Measurements from ENCODE around the gene OSBPL10. TPM values are rescaled to one million over a fixed set of nuclear protein-coding genes. Genes with fewer than 3 reads are reported as not detected.

The OSBPL10 gene
- total RNA-seq, 1 experiment from 2014 or later: 2.3 TPM

DNA sequence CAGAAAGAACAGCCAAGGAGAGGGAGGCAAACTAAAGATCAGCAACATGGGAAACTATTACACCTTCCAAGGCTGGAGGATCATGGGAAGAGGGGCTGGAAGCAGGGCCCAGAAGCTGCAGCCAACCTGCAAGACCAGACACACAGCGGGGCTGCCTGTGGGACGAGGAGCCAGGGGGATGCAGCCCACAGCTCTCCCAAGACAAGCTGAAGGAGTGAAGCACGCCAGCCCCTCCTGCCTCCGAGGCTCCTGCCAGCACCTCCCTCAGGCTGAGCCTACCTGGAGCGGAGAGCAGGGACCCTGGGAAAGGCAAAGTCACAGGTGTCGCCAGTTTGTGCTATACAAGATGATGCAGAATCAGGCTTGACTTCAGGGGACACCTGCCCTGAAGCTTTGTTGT, 133.3 kb downstream of the OSBPL10 start:
- Histone ChIP-seq H3K36me3 (ENCODE audit: insufficient read depth, low read length, poor library complexity, severe bottlenecking) (no peaks in the 10 kb centered on the region), H3K4me3 (ENCODE audit: low read depth, low read length, poor library complexity, severe bottlenecking) (no peak overlapping the region), H3K9me3 (ENCODE audit: low read depth, low read length, poor library complexity, severe bottlenecking) (no peaks in the 10 kb centered on the region), H3K27me3 (replicated peaks; ENCODE audit: insufficient read depth, low read depth, low read length, poor library complexity) (no peaks in the 10 kb centered on the region), H3K27ac (ENCODE audit: low read depth, low read length, poor library complexity, severe bottlenecking) (no peak overlapping the region), H3K4me1 (ENCODE audit: insufficient read depth, low read length, poor library complexity, severe bottlenecking) (no peaks in the 10 kb centered on the region)
- BruUV-seq (replicated peaks): no TSS peak
- CTCF ChIA-PET: no interaction called here
- intact Hi-C loops (cut with micrococcal nuclease; ENCODE audit: unreplicated experiment): no loop called here
- no peak for DNase-seq (ENCODE audit: low spot score)
- POLR2A ChIA-PET (ENCODE audit: low non-redundant PET): no interaction called here
- TF ChIP-seq EZH2 (IDR thresholded peaks at IDR 0.05; ENCODE audit: borderline replicate concordance, low read depth, low read length, poor library complexity, severe bottlenecking): no peak
- TF ChIP-seq, protein P1, sequence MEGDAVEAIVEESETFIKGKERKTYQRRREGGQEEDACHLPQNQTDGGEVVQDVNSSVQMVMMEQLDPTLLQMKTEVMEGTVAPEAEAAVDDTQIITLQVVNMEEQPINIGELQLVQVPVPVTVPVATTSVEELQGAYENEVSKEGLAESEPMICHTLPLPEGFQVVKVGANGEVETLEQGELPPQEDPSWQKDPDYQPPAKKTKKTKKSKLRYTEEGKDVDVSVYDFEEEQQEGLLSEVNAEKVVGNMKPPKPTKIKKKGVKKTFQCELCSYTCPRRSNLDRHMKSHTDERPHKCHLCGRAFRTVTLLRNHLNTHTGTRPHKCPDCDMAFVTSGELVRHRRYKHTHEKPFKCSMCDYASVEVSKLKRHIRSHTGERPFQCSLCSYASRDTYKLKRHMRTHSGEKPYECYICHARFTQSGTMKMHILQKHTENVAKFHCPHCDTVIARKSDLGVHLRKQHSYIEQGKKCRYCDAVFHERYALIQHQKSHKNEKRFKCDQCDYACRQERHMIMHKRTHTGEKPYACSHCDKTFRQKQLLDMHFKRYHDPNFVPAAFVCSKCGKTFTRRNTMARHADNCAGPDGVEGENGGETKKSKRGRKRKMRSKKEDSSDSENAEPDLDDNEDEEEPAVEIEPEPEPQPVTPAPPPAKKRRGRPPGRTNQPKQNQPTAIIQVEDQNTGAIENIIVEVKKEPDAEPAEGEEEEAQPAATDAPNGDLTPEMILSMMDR (conservative IDR thresholded peaks at IDR 0.05; ENCODE audit: low read depth, low read length): no peak

DNA sequence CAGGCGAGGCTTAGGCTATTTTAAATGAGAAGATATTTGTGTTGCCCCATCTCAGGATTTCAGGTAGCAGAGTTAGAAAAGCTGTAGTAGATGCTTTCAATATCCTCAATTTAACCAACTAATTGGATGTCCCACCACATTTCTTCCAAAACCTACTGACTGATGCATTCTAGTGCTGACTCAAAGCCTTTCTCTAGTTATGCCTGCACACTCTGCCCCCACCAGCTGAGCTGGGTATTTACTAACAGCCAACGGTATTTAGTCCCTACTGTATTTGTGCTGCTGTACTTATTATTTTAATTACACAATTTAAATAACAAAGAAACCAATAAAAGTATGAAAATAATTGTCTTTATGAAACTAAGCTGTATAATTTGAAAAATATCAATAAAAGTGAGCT, 139.5 kb downstream of the OSBPL10 start:
- TF ChIP-seq EZH2 (IDR thresholded peaks at IDR 0.05; ENCODE audit: borderline replicate concordance, low read depth, low read length, poor library complexity, severe bottlenecking): no peak
- TF ChIP-seq, protein P1 (conservative IDR thresholded peaks at IDR 0.05; ENCODE audit: low read depth, low read length): no peak
- H3K4me3 ChIP-seq (ENCODE audit: low read depth, low read length, poor library complexity, severe bottlenecking): no peak overlapping the region
- H3K4me1 ChIP-seq (ENCODE audit: insufficient read depth, low read length, poor library complexity, severe bottlenecking): no peaks in the 10 kb centered on the region
- ChIA-PET CTCF (no interaction called here), POLR2A (ENCODE audit: low non-redundant PET) (no interaction called here)
- no TSS peak for BruUV-seq (replicated peaks)
- intact Hi-C loops (cut with micrococcal nuclease; ENCODE audit: unreplicated experiment): no loop called here
- no peaks in the 10 kb centered on the region for H3K9me3 ChIP-seq (ENCODE audit: low read depth, low read length, poor library complexity, severe bottlenecking)
- no peak for DNase-seq (ENCODE audit: low spot score)
- no peaks in the 10 kb centered on the region for H3K27me3 ChIP-seq (replicated peaks; ENCODE audit: insufficient read depth, low read depth, low read length, poor library complexity)
- no peaks in the 10 kb centered on the region for H3K36me3 ChIP-seq (ENCODE audit: insufficient read depth, low read length, poor library complexity, severe bottlenecking)
- no peak overlapping the region for H3K27ac ChIP-seq (ENCODE audit: low read depth, low read length, poor library complexity, severe bottlenecking)

DNA sequence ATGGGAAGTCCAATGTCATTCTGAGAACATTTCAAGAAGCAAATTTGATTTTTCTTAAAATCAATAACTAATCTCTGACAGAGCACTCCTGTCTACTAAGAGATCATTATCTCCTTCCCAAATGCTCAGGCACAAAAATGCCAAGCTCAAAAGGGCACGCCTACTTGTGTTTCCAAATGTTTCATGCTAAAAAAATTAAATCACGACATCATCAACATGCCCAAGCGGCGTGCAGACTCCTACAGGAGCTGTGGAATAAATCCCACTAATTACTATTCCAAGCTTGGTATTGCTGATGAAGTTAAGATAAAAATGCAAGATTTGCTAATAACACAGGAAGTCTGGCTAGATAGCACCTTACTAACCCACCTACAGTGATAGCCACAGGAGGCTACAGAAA, 140.8 kb downstream of the OSBPL10 start:
- intact Hi-C loops (cut with micrococcal nuclease; ENCODE audit: unreplicated experiment): no loop called here
- TF ChIP-seq EZH2 (IDR thresholded peaks at IDR 0.05; ENCODE audit: borderline replicate concordance, low read depth, low read length, poor library complexity, severe bottlenecking): no peak
- TF ChIP-seq, protein P1 (conservative IDR thresholded peaks at IDR 0.05; ENCODE audit: low read depth, low read length): no peak
- no peak overlapping the region for H3K4me3 ChIP-seq (ENCODE audit: low read depth, low read length, poor library complexity, severe bottlenecking)
- no TSS peak for BruUV-seq (replicated peaks)
- H3K27ac ChIP-seq (ENCODE audit: low read depth, low read length, poor library complexity, severe bottlenecking): no peak overlapping the region
- CTCF ChIA-PET: no interaction called here
- H3K36me3 ChIP-seq (ENCODE audit: insufficient read depth, low read length, poor library complexity, severe bottlenecking): no peaks in the 10 kb centered on the region
- H3K27me3 ChIP-seq (replicated peaks; ENCODE audit: insufficient read depth, low read depth, low read length, poor library complexity): no peaks in the 10 kb centered on the region
- POLR2A ChIA-PET (ENCODE audit: low non-redundant PET): no interaction called here
- H3K9me3 ChIP-seq (ENCODE audit: low read depth, low read length, poor library complexity, severe bottlenecking): no peaks in the 10 kb centered on the region
- DNase-seq (ENCODE audit: low spot score): no peak
- no peaks in the 10 kb centered on the region for H3K4me1 ChIP-seq (ENCODE audit: insufficient read depth, low read length, poor library complexity, severe bottlenecking)
